Measurements from ENCODE around the gene SPI1.

Gene SPI1

DNA sequence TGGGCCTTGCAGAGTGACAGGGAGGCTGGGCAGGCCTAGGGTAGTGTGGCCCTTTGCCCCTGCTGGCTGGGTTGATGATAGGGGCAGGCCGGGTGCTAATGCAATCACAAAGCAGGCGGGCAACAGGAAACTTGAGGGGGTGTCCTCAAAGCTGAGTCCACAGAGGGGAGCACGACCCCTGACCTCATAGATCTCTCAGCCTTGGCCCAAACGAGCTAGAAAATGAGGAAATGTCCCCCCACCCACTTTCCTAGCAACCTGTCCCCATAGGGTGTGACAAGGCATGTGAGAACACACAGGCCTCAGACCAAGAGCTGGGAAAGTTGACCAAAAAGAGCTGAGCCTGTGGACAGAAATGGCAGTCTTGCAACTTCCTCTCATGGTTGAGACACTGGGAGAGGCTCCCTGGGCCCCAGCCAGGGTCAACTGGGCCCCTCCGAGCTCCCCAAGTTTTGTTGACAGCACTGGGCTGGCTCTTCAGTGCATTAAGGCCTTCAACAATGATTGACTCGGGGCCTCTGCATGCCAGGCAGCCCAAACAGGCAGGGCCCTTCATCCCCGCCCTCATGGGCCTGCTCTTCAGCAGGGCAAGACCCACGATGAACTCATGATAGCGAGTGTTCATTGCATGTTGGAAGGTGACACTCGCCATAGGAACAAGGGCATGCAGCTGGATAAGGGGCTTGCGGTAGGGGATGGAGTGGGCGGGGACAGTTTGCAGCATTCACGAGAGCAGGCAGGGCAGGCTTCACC, 9.8 kb upstream of the SPI1 start:
- Mint-ChIP-seq H3K4me1 (peaks cover 19% of the 10 kb centered on the region), H3K4me3 (no peak overlapping the region), H3K27ac (no peak overlapping the region), H3K27me3 (no peaks in the 10 kb centered on the region), H3K36me3 (no peaks in the 10 kb centered on the region), H3K9me3 (no peaks in the 10 kb centered on the region)
- DNase-seq (ENCODE audit: low spot score in 2 of 2) (no peak), ATAC-seq (ENCODE audit: low read depth) (no peak)

DNA sequence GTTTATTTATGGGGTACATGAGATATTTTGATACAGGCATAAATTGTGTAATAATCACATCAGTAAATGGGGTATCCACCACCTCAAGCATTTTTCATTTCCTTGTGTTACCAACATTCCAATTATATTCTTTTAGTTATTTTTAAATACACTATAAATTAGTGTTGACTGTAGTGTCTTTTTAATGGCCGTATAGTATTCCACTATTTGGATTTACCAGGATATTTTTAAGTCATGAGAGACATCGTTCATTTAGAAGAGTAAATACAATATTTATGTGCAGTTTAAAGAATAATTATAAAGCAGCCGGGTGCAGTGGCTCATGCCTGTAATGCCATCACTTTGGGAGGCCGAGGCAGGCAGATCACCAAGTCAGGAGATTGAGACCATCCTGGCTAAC, 6.2 kb upstream of the SPI1 start:
- Mint-ChIP-seq H3K27me3 (no peaks in the 10 kb centered on the region), H3K36me3 (no peaks in the 10 kb centered on the region), H3K4me1 (peaks cover 7% of the 10 kb centered on the region), H3K27ac (no peak overlapping the region), H3K4me3 (no peak overlapping the region), H3K9me3 (no peaks in the 10 kb centered on the region)
- ATAC-seq (ENCODE audit: low read depth) (no peak), DNase-seq (ENCODE audit: low spot score in 2 of 2) (no peak)

DNA sequence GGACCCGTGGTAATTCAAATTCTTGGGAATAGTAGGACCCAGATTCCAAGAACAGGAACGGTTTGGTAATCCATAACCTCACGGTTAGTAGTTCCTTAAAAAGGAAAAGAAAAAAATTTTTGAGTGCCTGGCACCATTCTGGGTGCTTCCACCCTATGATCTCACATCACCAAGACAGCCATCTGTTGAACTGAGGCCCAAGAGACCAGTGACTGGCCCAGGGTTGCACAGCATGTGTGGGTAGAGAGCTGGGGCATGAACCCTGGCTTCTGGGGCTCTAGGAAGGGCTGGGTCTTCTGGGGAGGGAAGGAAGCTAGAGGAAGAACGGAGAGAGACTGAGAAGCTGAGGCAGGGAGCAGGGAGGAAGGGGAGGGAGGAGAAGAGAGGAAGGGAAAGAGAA, 4.7 kb upstream of the SPI1 start:
- Mint-ChIP-seq H3K36me3 (no peaks in the 10 kb centered on the region), H3K27me3 (no peaks in the 10 kb centered on the region), H3K4me1 (peaks cover 9% of the 10 kb centered on the region), H3K9me3 (no peaks in the 10 kb centered on the region), H3K27ac (no peak overlapping the region), H3K4me3 (no peak overlapping the region)
- ATAC-seq (ENCODE audit: low read depth) = no peak
- DNase-seq (ENCODE audit: low spot score in 2 of 2) = no peak

DNA sequence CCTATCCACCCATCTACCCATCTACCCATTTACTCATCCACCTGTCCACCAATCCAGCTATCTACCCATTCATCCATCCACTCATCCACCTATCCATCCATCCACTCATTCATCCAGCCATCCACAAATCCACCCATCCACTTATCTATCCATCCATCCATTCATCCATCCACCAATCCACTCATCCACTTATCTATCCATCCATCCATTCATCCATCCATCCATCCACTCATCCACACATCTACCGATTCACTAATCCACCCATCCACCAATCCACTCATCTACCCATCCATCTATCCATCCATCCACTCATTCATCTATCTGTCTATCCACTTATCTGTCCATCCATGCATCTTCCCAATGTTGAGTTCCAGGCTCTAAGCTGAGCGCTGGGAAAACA, 1.7 kb upstream of the SPI1 start:
- H3K27ac Mint-ChIP-seq = no peak overlapping the region

DNA sequence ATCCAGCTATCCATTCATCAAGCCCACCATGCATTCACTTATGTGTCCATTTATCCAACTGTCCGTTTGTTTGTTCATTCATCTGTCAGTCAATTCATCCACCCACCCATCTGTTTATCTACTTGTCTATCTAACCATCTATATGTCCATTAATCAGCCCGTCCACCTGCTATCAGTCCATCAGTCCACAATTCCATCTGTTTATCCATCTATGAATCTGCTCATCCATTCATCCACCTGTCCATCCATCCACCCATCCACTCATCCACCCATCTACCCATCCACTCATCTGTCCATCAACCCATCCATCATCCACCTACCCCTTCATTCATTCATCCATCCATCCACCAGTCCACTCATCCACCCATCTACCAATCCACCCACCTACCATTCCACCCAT, 970 bp upstream of the SPI1 start:
- no peak for ATAC-seq (ENCODE audit: low read depth)
- Mint-ChIP-seq H3K27me3 (no peaks in the 10 kb centered on the region), H3K27ac (no peak overlapping the region), H3K36me3 (peaks cover 1% of the 10 kb centered on the region), H3K4me3 (no peak overlapping the region), H3K9me3 (no peaks in the 10 kb centered on the region), H3K4me1 (peaks cover 22% of the 10 kb centered on the region)
- no peak for DNase-seq (ENCODE audit: low spot score in 2 of 2)

More for the DNA sequence above, 1.7 kb upstream of the SPI1 start:
- no peaks in the 10 kb centered on the region for H3K27me3 Mint-ChIP-seq
- H3K4me1 Mint-ChIP-seq = peaks cover 20% of the 10 kb centered on the region
- no peaks in the 10 kb centered on the region for H3K9me3 Mint-ChIP-seq
- DNase-seq (ENCODE audit: low spot score in 2 of 2) (no peak), ATAC-seq (ENCODE audit: low read depth) (no peak)
- H3K36me3 Mint-ChIP-seq = peaks cover 1% of the 10 kb centered on the region
- no peak overlapping the region for H3K4me3 Mint-ChIP-seq

DNA sequence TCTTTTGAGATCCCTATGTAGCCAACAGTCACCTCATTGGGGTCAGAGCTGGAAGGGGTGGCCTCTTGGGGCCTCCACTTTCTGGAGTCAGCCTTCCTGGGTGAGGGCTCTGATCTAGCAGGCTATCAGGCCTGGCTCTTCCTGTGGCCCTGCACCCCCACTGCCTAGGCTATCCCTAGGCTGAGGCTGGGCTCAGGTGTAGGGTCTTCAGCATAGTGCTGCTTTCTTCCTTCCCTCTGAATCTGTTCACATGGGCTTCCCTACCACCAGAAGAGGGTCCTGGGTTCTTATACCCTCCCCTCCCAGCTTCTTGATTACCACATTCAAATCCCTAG, 456 bp upstream of the SPI1 start:
- Mint-ChIP-seq H3K36me3 (peaks cover 1% of the 10 kb centered on the region), H3K27me3 (no peaks in the 10 kb centered on the region), H3K4me3 (peak overlapping the region; percentile 98), H3K9me3 (no peaks in the 10 kb centered on the region), H3K4me1 (peaks cover 22% of the 10 kb centered on the region), H3K27ac (no peak overlapping the region)
- no peak for ATAC-seq (ENCODE audit: low read depth)
- DNase-seq (ENCODE audit: low spot score in 2 of 2) = no peak

DNA sequence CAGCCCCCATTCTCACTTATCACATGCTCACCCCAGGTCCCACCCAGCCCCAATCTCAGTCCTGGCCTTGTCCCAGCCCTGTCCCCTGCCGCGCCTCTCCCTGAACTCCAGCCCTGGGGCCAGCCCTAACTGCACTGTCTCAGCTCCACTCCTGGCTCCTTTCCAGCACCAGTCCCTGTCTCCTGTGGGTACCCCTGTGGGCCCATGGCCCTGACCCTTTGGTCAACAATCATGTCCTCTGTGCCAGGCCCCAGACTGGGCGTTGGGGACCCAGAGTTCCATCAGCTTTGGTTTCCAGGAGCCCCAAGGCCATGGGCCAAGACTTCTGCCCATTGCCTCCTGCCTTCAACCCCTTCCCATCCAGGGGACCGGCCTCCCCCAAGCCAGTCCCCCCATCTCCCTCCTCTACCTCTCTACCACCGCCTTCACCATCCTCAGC, 757 bp downstream of the SPI1 start:
- peaks cover 5% of the 10 kb centered on the region for H3K36me3 Mint-ChIP-seq
- H3K4me1 Mint-ChIP-seq = peaks cover 18% of the 10 kb centered on the region
- ATAC-seq (ENCODE audit: low read depth) (no peak), DNase-seq (ENCODE audit: low spot score in 2 of 2) (no peak)
- H3K4me3 Mint-ChIP-seq = peak overlapping the region; percentile 98
- H3K27ac Mint-ChIP-seq = no peak overlapping the region
- no peaks in the 10 kb centered on the region for H3K9me3 Mint-ChIP-seq
- no peaks in the 10 kb centered on the region for H3K27me3 Mint-ChIP-seq

DNA sequence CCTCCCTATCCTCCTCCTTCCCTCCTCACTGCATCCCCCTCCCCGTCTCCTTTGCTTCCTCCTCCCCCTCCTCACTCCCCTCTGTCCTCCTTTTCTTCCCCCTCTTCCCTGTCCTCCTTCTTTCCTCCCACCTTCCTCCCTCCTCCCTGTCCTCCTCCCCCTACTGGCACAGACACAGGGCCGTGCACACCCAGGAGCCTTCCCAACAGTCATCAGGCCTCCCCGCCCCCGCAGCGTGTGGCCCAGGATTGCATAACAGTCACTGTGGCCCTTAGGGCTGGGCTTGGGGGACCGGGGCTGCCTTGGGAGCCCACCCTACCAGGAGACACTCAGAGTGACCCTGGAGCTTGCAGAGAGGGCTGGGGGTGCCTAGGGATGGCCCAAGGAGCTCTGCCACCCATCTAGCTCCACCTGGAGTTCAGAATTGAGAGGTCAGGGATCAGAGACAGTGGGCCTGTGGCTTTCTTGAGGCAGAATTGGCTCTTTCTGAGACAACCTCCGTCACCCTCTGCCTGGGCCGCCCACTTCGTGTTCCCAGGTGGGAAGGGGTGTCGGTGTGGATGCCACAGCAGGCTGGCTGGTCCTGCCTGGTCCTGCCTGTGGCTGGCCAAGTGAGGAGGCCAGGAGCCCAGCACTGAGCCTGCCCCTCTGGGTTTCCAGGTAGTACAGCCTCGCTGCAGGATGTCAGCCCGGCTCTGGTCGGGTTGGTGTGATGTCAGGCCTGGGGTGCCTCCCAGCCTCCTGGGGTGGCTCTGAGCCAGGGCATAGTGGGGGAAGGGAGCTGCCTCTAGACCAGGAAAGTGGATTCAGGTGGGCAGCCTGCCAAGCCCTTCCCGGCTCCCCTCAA, 1.6 kb downstream of the SPI1 start:
- no peak overlapping the region for H3K27ac Mint-ChIP-seq
- ATAC-seq (ENCODE audit: low read depth) = peak; percentile 28
- no peak for DNase-seq (ENCODE audit: low spot score in 2 of 2)
- peaks cover 17% of the 10 kb centered on the region for H3K4me1 Mint-ChIP-seq
- peaks cover 11% of the 10 kb centered on the region for H3K36me3 Mint-ChIP-seq
- H3K9me3 Mint-ChIP-seq = no peaks in the 10 kb centered on the region
- H3K27me3 Mint-ChIP-seq = no peaks in the 10 kb centered on the region
- peak overlapping the region; percentile 98 for H3K4me3 Mint-ChIP-seq

DNA sequence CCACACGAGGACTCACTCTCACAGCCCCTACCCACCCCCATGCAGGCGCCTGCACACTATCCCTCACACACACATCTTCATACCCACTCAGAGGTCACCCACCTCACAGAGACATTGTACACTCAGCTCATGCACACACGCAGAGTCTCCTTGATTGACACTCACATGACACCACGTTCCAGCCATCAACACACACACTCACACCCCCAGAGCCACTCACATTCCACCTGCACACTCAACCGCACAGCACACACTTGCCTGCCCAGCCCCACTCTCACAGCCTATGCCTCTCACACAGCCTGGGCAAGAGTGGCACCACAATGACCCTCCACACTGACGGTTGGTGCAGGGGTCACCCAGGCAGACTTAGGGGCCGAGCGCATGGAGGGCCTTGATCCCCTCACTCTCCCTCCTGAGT, 2.2 kb downstream of the SPI1 start:
- H3K4me3 Mint-ChIP-seq = peak overlapping the region; percentile 98
- H3K4me1 Mint-ChIP-seq = peaks cover 19% of the 10 kb centered on the region
- ATAC-seq (ENCODE audit: low read depth) = no peak
- H3K27ac Mint-ChIP-seq = no peak overlapping the region
- H3K27me3 Mint-ChIP-seq = no peaks in the 10 kb centered on the region
- H3K9me3 Mint-ChIP-seq = no peaks in the 10 kb centered on the region
- no peak for DNase-seq (ENCODE audit: low spot score in 2 of 2)
- peaks cover 12% of the 10 kb centered on the region for H3K36me3 Mint-ChIP-seq

DNA sequence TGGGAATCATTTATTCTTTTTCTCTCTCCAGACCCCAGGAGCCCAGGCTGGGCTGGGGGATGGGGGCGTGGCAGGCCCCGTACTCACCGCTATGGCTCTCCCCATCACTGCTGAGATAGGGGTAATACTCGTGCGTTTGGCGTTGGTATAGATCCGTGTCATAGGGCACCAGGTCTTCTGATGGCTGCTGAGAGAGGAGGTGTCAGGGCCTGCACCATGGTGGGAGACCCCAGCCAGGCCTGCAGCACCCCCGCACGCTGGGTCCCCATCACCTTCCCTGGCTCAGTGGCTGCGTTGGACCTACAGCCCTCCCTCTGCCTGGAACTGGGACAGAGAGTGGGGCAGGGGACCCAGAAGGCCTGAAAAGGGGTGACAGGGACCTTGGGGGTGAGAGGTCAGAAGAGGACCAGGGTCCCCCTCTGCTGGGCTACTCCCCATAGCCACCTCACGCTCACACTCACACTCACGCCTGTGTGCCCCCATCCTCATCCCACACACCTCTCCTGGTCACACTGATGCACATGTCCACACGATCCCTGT, 2.7 kb downstream of the SPI1 start:
- Mint-ChIP-seq H3K27me3 (no peaks in the 10 kb centered on the region), H3K27ac (no peak overlapping the region), H3K4me3 (peak overlapping the region; percentile 98), H3K4me1 (peaks cover 20% of the 10 kb centered on the region), H3K9me3 (no peaks in the 10 kb centered on the region), H3K36me3 (peaks cover 17% of the 10 kb centered on the region)
- ATAC-seq (ENCODE audit: low read depth) (no peak), DNase-seq (ENCODE audit: low spot score in 2 of 2) (no peak)

DNA sequence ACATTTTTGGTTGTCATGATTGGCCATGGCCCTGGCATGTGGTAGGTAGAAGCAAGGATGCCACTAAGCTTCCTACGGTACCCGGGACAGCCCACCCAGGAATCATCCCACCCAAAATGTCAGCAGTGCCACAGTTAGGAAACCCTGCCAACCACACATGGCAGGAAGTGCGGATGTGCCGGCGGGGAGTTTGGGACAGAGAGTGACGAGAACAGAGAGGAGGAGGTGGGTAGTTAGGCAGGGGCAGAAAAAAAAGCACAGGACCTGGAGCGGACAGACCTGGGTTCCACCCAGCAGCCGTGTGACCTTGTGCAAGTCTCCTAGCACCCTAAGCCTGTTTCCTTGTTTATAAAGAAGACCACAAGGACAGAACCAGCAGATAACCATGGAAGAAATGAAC, 3.3 kb downstream of the SPI1 start:
- ATAC-seq (ENCODE audit: low read depth) = no peak
- Mint-ChIP-seq H3K36me3 (peaks cover 18% of the 10 kb centered on the region), H3K27ac (peak overlapping the region; percentile 42), H3K4me1 (peaks cover 21% of the 10 kb centered on the region), H3K4me3 (peak overlapping the region; percentile 54), H3K9me3 (no peaks in the 10 kb centered on the region), H3K27me3 (no peaks in the 10 kb centered on the region)
- no peak for DNase-seq (ENCODE audit: low spot score in 2 of 2)

DNA sequence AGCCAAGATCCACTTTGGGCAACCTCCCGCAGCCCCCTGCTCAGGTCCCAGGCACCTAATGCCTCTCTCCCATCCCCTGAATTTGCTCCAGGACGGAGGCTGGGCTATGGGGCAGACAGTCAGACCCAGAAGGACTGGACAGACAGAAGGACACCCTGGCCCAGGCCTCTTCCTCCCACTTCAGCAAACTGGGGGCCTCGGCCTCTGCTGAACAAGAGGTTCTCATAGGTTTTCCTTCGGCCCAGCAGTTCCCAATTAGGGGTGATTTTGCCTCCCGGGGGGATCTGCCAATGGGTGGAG, 3.7 kb downstream of the SPI1 start:
- peaks cover 20% of the 10 kb centered on the region for H3K36me3 Mint-ChIP-seq
- DNase-seq (ENCODE audit: low spot score in 2 of 2) (no peak), ATAC-seq (ENCODE audit: low read depth) (no peak)
- peaks cover 24% of the 10 kb centered on the region for H3K4me1 Mint-ChIP-seq
- H3K27ac Mint-ChIP-seq = peak overlapping the region; percentile 42
- H3K9me3 Mint-ChIP-seq = no peaks in the 10 kb centered on the region
- H3K27me3 Mint-ChIP-seq = no peaks in the 10 kb centered on the region
- H3K4me3 Mint-ChIP-seq = peak overlapping the region; percentile 33

DNA sequence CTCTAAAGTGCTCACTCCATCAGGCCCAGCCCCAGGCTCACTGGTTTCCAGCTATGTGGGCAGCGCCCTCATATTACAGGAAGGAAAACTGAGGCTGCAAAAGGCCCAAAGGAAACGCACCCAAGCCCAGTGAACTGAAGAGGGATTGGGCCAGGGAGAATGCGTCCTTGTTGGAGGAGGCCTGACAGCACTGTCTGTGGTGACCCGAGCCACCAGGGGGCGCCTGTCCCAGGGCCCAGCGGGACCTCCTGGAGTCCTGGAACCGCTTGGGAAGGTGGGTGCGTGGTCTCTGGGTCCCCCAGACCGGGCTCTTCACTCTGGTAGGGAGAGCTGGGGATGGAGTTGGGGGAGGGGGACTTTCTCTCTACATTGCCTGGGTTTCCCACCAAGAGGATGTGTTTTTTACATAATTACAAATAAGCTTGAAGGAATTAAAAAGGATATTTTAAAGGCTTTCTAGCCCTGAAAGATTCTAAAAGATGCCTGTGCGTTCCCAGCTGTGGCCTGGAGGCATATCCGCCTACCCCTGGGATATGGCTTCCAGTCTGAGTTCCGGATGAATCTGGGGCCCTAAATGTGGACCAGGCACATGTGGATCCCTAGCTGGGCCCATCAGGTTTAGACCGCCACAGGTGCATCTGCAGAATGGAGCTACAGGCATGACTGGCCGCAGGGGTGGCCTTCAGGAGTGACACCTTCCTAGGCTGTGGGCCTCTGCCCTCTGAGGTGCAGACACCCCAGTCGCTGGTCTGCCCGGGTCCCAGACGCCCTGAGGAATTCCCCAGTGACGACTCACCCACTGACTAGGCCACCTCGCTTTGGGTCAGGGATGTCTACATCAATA, 4.2 kb downstream of the SPI1 start:
- H3K27me3 Mint-ChIP-seq = no peaks in the 10 kb centered on the region
- peaks cover 24% of the 10 kb centered on the region for H3K36me3 Mint-ChIP-seq
- H3K4me1 Mint-ChIP-seq = peaks cover 29% of the 10 kb centered on the region
- DNase-seq (ENCODE audit: low spot score in 2 of 2) = peak; percentile 77 to 84
- no peaks in the 10 kb centered on the region for H3K9me3 Mint-ChIP-seq
- H3K4me3 Mint-ChIP-seq = peak overlapping the region; percentile 33
- peak overlapping the region; percentile 42 for H3K27ac Mint-ChIP-seq
- ATAC-seq (ENCODE audit: low read depth) = peak; percentile 38

DNA sequence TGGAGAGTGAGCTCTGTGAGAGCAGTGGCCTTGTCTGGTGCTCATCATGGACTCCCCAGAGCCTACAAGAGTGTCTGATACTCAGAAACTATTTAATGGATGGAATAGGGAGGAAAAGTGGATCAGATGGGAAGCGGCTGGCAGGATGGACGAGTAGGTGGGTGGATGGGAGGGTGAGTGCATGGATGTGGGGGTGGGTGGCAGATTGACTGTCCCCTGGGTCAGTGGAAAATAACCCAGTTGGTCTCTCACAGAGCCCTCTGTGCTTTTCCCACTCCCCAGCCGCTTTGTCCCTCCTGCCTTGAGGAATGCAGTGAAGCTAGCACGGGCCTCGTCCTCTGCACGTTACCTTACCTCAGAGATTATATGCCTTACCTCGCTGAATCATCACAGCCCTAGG, 5.9 kb downstream of the SPI1 start:
- no peak overlapping the region for H3K4me3 Mint-ChIP-seq
- H3K27ac Mint-ChIP-seq = peak overlapping the region; percentile 29
- H3K36me3 Mint-ChIP-seq = peaks cover 26% of the 10 kb centered on the region
- DNase-seq (ENCODE audit: low spot score in 2 of 2) = no peak
- H3K4me1 Mint-ChIP-seq = peaks cover 30% of the 10 kb centered on the region
- no peaks in the 10 kb centered on the region for H3K27me3 Mint-ChIP-seq
- H3K9me3 Mint-ChIP-seq = no peaks in the 10 kb centered on the region
- ATAC-seq (ENCODE audit: low read depth) = no peak

Data from memory B cell (primary cell).